ENCODE measurements around the gene CCNK.

The CCNK gene

DNA sequence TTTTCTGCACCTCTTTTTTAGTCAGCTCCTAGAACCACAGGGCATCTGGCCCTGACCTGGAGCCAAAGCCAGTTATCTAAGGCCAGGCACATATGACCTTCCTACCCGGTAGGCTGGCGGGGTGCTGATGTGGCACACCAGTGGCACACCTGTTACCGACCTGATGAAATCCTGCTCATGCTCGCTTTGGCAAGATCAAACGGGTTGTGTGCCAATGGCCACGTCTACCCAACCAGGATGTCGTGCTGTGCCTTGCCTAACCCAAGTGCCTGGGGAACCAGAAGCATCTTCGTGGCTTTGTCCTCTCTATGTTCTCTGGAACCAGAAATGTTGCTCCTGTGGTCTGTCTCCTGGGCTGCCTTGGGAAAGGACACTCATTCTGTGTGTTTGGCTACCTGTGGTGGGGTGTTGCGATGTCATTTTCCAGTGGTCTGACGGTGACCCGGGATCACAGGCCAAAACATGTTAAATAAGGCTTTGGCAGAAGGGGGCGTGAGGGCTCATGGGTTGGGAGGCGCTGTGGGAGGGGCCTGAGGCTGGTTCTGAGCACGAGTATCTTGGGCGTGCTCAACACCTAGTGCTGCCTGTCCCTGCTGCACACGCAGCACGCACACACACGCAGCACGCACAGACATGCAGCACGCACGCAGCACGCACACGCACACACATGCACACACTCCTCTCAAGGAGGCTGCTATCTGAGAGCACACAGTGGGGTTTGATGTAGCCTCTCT lies 27.9 kb downstream of the CCNK start:
- DNase-seq, result no peak

DNA sequence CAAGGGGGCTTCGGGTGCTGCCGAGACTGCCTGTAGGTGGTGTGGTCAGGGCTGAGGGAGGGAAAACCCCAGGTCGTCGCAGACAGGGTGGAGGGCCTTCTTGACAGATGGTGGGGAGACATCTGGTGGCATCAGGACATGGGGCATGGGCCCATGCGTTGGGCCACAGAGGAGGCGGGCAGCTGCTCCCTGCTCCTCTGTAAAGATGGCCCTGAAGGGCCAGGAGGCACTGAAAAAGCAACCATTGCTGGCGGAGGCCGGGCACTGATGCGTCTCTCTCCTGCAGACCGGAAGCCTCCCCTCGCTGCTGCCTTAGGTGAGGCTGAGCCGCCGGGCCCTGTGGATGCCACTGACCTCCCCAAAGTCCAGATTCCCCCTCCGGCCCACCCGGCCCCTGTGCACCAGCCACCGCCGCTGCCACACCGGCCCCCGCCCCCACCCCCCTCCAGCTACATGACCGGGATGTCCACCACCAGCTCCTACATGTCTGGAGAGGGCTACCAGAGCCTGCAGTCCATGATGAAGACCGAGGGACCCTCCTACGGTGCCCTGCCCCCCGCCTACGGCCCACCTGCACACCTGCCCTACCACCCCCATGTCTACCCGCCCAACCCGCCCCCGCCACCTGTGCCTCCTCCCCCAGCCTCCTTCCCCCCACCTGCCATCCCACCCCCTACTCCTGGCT lies 28.8 kb downstream of the CCNK start:
- DNase-seq, result no peak

DNA sequence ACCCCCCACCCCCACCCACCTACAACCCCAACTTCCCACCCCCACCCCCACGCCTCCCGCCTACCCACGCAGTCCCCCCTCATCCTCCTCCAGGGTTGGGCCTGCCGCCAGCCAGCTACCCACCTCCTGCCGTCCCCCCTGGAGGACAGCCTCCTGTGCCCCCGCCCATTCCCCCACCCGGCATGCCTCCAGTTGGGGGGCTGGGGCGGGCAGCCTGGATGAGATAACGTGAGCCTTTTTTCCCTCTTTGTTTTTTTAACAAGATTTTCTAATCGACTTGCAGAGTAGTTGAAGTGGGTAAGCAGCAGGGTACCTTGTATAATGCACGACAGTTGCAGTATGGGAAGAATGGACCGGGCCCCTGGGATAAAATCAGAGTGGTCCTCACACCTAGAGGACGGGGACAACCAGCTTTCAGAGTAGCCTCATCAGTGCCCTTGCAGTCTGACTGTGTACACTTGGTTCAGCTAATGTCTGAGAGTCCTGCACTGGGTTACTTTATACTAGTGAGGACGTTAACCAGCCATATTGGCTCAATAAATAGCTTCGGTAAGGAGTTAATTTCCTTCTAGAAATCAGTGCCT lies 29.4 kb downstream of the CCNK start:
- no peak for DNase-seq

DNA sequence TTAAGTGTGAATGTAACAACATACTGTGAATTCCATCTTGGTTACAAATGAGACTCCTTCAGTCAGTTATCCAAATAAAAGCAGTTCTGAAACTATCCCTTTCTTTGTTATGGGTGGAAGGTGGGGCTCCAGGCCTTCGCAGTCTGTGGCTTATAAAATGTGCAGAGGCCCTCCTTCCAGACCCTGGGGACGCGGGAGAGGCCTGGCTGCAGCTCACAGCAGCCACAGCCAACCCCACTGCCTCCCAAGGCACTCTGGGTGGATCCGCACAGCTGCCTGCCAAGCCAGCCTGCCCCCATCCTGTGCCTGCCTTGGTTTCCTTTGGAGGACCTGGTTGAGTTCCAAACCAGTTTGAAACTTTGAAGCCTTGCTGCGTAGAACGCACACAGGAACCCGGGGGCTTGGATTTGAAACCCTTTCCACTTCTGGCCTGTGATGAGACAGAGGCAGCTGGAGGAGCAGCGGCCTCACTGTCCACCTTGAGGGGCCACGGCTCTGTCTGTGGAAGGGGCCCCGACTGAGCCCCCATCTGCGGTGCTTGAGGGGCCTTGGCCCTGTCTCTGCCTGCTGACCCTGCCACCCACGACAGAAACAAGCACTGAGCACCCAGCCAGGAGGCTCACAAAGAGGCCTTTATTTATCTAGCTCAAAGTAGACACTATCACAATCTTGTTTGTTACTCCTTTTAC lies 30.4 kb downstream of the CCNK start:
- no peak for DNase-seq

DNA sequence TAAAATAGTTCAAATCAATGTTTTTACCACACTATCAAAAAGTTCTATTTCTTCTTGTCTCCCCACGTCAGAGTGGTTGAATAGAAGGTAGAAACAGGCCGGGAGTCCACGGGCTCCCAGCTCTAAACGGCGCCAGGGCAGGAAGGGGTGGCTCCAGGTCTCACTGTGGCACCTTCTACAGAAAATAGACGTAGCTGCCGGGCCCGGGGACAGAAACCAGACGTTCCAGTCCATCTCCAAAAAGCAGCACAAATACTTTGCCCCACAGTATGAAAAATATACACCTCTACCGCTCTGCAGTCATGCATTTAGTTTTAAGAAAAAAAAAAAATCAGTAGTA lies 30.9 kb downstream of the CCNK start:
- DNase-seq, result no peak

DNA sequence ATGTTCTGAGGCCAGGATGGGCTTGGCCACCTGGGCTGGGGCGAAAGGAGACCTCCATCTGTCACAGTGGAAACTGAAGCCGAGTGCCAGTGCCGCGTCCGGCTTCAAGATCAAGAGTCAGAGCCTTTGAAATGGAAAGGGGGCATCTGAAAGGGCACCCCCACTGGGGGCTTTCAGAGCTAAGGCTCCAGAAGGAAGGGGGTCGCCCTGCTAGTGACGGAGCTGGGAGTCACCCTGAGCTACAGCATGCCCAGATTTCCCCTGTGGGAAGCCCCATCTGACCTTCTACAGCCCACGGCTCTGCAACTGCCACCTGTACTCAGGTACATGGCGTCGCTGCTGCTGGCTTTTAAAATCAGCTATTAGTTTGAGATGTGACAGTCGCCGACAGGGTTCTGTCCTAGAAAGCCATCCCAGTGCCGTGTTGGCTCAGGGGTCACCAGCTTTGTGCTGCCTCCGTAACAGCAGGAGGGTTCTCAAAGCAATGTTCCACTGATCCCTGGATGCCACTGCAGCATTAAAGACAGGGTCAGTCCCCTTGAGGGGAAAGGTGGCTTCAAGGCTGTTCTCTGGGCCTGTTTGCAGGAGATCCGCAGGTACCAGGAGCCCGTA lies 31.5 kb downstream of the CCNK start:
- DNase-seq, result no peak

DNA sequence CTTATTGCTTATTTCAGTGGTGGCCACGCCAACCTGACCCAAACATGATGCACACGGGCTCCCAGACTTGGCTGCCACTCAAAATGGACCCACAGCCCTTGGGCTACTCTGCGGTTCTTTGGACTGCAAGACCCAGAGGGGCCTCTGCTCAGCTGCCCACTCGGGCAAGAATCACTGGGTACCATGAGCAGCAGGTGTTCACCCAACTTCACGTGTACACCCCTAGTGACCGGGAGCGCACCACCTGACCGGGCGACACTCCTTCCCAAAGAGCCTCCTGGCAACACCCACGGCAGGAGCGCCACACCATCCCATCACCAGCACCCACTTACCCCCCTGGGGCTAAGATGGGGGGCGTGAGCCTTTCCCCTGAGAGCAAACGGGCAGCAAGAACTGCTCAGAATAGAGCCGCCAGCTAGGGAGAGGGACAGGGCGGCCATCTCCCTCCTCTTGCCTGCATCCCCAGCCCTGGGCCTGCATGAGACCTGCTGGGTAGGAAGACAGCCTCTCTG lies 32.0 kb downstream of the CCNK start:
- no peak for DNase-seq

DNA sequence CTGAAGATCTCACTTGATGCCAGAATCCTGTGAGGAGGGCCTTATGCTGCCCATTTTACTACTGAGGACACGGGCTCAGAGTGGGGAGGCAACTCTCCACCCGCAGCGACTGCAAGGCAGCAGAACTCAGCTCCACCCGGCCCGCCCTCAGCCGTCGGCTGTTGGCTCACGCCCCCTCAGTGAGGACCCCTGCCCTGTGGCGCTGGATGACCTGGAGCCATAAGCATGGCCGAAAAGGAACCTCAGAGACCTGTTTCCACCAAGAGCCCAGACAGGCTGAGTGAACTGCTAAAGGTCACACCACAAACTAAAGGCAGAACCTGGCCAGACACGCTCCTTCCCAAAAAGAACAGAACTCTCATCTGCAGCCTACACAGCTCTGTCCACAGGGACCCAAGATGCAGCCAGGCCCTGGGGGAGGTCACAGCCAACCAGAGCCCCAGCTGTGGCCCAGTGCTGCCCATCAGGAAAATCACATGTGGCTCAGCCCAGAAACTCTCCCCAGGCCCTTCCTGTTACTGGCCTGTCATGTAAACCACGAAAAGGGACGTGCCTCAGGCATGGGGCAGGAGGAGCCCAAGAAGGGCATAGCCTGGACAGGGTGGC lies 32.8 kb downstream of the CCNK start:
- DNase-seq, result no peak

DNA sequence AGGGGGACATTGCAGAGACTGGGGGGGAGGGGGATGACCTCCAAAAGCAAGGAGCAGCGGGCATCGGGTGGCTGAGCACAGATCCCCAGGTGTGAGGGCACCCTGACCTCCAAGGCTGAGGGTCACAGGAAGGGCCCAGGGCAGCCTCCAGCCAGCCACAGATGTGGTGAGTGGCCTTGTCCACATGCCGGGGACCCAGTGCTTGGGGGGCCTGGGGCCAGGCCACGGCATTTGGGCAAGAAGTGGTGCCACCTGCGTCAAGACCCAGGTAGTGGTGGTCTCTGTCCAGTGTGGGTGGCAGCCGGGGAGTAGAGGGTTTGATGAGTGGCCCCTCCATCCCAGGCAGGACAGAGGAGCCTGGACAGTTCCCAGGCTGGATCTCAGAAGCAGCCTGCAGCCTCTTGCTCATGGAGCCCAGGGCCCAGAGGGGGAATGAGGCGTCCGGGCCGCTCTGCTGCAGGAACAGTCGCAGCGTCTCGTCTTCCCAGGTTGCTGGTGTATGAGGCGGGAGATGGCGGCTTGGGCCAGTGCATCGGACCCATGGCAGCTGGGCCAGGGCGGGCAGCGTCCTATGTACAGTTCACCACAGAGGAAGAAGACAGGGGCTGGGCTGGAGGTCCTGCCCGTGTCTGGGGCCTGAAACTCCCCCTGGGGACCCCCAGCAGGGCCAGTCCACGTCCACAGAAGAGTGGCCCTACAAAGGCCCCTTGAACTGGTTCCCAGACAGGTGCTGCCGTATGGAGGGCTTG lies 33.5 kb downstream of the CCNK start:
- DNase-seq, result no peak

DNA sequence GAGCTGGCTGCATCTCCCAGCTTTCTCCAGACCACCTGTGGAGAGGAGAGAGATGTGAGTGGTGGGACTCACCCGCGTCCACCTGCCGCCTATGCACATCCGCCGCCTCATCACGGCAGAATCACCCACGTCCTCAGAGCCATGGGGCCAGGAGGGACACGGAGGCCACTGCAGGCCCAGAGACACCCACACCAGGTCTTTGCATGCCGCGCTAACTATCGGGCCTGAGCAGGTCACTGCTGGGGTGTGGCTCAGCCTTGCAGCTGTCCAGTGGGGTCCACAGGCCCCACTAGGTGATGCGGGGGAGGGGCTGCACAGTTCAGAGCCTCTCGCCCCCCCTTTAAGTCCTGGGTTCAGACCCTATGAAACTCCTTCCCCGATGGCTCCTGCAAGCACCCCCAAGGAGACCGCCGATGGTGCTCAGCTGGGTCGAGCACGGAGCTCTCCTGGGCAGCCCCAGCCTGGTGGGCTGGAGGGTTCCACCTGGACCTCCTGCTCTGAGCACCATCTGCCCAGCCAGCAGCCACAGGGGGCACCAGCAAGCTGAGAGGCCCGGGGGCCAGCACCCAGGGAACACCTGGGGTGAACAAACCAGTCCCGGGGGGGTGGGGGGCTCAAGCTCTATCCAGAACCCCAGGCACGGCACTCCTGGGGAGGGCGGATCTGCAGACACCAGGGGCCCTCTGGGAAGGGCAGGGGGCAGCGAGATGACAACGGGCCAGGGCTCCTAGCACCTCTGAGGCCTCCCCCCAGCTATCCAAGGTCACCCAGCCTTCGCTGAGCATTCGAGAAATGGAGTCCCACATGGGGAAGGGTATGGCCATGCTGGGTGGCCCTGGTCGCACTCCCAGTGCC lies 34.3 kb downstream of the CCNK start:
- DNase-seq, result no peak

DNA sequence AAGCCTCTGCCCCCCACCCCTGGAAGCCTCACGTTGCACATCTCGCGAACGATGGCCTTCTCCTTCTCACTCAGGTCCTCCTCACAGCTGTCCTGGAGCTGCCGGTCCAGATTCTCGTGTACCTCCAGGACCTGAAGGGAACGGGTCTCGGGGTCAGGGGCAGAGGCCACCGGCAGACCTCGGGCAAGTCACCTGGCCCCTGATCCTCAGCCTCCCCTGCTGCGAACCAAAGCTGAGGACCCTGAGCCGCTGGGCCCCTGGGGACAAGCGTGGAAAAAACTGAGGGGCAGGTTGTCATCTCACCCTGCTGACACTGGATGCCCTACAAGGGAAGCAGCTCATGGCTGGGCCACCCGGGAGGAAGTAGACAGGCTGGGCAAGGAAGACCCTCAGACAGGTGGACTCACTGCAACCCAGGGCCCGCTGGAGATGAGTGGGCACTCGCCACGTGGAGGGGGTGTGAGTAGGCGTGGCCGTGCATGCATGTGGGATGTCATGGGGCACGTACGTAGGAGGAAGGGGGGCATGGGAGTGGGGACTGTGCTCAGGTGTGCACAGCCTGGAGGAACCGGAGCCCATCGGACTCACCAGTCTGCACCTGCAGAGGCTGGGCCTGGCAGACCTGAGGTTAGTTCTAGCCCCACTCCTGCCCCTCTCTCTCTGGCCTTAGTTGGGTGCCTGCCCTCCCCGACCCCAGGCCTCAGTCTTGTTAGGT lies 35.1 kb downstream of the CCNK start:
- no peak for DNase-seq

DNA sequence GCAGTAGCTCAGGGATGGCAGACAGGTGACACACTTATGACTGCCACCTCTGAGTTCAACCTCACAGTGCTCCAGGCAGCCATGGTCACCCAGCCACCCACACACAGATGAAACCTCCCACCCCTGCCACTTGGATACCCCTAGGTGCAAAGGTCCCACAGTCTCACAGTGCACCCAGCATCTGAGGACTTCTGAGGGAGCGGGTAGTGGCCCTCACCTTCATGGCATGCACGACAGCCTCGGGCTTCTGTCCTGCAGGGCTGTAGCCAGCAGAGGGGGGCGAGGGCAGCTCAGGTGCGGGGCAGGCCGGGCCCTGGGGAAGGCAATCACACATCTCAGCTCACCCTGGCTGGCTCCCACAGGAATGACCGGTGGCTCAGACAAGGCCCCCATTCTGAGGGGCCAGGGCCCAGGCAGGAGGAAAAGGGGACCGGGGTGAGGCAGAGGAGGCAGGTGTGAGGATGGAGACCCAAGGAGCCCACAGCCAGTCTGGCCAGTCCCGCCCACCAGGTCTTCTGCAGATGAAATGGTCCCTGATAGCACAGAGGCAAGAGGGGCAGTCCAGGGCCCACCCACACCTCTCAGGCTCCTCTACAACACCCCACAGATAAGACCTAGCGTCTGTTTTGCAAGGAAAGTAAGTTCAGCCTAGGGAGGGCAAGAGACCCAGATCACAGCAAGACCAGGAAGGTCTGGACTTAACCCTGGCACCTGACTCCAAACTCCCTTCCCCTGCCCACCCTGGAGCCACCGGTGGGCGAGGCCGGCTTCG lies 35.8 kb downstream of the CCNK start:
- DNase-seq, result no peak

DNA sequence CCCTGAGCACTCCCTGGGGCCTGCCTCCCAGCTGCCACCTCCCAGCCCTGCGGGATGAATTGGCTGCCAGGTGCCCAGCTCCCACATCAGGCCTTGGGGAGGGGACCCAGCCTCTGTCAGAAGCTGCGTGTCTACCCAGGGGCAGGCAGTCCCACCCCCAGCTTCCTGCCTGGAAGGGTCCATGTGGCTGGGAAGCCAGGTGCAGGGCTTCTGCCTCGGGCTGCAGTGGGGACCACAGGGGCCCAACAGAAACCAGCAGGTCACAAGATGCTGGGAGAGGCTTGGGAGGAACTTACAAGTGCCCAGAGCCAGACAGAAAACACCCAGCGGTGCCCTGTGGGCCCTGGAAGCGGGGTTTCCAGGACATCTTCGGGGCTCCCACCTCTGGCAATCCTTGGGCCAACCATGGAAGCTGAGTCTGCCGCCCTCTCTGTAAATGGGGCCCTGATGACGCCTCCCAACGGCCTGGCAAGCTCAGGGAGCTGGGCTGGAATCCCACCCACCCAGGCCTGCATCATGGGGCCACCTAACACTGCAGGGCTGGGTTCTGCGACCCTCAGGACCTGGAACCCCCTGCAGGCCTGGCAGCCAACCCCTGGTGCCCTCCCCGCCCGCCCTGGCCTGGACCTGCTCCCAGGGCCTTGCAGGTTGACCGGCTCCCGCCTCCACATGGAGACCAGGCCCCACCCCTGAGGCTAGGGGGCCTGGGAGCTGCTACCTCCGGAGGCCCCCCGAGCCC lies 36.6 kb downstream of the CCNK start:
- DNase-seq, result no peak

DNA sequence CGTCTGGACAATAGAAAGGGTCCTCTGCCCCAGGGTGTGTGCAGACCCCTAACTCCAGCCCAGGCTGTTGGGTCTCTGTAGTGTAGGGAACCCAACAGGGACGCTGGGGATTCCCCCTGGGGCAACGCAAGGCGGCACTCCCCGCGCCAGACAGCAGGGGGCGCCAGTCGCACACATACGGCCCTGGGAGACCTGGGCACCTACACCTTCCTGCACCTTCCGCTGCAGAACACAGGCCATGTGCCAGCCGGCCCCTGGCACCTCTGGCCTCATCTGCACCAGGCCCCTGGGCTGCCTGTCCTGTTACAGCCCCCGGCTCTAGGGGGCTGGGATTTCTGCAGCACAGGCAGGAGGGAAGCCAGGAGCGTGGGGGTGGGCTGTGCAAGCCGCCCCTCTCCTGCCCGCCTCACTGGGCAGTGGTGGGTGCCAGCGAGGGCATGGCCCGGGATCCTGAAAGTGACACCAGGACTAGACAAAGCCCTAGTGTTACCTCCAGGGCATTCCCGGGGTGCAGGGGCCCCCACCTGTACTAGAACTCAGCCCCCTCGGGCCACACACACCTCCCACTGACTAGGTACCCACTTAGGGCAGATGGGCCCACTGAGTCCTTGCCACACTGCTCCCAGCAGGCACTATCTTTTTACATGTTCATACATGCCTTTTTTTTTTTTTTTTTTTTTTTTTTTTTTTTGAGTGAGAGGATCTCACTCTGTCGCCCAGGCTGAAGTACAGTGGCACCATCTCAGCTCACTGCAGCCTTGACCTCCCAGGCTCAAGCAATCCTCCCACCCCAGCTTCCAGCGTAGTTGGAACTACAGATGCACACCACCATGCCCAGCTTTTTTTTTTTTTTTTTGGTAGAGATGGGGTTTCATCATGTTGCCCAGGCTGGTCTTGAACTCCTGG lies 37.5 kb downstream of the CCNK start:
- peak; percentile 92 for DNase-seq

DNA sequence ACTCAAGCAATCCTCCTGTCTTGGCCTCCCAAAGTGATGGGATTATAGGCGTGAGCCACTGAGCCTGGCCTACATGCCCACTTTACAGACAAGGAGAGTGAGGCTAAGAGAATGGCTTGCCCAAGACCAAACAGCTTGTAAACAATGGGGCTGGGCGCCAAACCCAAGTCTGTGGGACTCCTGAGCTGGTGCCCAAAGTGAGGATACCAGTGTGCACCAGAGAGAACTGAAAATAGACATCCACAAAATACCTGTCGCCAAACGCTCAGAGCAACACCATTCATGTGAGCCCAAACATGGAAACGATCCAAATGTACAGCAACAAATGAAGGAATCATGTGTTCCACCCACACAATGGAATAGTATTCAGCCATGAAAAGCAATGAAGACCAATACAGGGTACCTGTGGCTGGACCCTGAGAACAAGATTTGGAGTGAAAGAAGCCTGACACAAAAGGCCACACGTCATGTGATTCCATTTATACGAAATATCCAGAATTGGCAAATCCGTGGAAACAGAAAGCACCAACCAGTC lies 38.2 kb downstream of the CCNK start:
- DNase-seq, result no peak

DNA sequence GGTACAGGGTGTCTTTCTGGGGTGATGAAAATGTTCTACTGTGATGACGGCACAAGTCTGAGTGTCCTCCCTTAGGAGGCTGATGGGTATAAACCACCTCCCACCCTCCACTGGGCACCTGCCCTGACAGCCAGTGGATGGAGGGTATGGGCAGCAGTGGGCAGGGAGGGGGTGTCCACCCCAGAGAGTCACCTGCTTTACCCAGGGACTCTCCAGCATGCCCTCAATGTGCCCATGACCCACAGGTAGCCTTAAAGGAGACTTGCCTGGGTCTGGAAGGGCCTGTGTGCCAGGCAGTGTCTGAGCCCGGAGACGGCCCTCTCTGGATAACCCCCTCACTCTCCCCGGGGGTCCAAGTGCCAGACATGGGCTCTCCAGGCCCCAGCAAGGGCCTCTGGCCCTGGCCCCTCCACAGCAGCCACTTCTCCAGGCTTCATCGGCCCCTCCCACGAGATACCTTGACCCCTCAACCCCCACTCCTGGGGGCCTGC lies 38.8 kb downstream of the CCNK start:
- no peak for DNase-seq

DNA sequence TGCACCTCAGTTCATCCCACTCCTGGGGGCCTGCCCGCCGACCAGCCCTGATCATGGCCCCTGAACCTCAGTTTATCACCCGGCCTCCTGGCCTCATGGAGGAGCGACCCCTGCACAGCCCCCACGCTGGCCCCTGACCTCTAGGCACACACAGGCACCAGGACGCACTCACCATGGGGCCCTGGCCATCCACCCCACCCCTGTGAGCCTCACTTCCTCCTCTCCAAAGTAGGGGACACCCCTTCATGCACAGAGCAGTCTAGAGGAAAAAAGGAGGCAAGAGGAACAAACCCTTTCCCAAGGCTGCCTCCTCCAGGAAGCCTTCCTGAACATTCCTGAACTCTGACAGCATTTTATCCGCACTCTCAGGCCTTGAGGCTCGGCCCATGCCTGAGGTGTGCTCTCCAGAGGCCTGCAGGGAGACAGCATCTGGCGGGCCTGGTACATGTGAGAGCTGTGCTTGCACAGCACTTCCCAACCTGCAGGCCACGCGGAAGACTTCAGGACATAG lies 39.4 kb downstream of the CCNK start:
- no peak for DNase-seq
